ENCODE measurements around the gene PLEKHA6.

DNA sequence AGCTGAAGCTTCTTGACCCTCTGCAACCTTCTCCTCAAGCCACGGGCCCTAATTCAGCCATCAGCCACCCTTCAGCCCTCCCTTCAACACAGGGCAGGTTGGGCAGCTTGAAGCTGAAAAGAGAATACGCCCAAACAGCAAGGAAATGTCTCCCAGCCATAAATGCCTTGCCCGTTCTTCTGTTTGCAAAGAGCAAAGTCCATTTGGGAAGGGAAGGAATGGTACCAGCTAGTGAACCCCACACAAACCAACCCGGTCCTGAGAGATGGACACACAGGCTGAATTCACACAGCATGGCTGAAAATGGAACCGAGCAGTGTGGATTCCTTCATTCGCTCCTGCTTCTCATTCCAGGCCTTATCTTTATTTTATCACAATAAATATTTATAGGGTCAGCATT is 11.5 kb downstream of the PLEKHA6 start:
- TF ChIP-seq, protein P1, sequence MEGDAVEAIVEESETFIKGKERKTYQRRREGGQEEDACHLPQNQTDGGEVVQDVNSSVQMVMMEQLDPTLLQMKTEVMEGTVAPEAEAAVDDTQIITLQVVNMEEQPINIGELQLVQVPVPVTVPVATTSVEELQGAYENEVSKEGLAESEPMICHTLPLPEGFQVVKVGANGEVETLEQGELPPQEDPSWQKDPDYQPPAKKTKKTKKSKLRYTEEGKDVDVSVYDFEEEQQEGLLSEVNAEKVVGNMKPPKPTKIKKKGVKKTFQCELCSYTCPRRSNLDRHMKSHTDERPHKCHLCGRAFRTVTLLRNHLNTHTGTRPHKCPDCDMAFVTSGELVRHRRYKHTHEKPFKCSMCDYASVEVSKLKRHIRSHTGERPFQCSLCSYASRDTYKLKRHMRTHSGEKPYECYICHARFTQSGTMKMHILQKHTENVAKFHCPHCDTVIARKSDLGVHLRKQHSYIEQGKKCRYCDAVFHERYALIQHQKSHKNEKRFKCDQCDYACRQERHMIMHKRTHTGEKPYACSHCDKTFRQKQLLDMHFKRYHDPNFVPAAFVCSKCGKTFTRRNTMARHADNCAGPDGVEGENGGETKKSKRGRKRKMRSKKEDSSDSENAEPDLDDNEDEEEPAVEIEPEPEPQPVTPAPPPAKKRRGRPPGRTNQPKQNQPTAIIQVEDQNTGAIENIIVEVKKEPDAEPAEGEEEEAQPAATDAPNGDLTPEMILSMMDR (IDR thresholded peaks at IDR 0.05; ENCODE audit: low read depth, low read length, poor library complexity, severe bottlenecking), result no peak
- TF ChIP-seq EZH2phosphoT487 (IDR thresholded peaks at IDR 0.05; ENCODE audit: borderline replicate concordance, low read length), result no peak

All from DOHH2 (cell line).